NB4 (cell line): ENCODE results near the gene COA8.
A peak's percentile ranks its signal among the peaks of the same experiment; 100 is the strongest.

ENCODE experiments used
- DNase-seq: peaks from one replicate; pipeline ENCODE4 v3.0.0; 2010; ENCODE audit warnings: low read depth
- H3K4me3 ChIP-seq: one replicate; pipeline ENCODE4 v1.5.1; 2011; ENCODE audit warnings: mild to moderate bottlenecking, low read depth, low read length, moderate library complexity
- CTCF ChIP-seq: IDR thresholded peaks from one replicate; pipeline ENCODE4 v1.5.1; 2012; ENCODE audit warnings: low read depth, low read length
- MAX ChIP-seq: IDR thresholded peaks from 2 replicates; pipeline ENCODE4 v1.6.1; 2011; ENCODE audit warnings: low read depth, low read length
- MYC ChIP-seq: IDR thresholded peaks from 2 replicates; pipeline ENCODE4 v1.6.1; 2011; ENCODE audit warnings: low read depth, low read length
- POLR2A ChIP-seq: IDR thresholded peaks from 2 replicates; pipeline ENCODE4 v1.6.1; 2011; ENCODE audit warnings: mild to moderate bottlenecking; ENCODE audit not compliant: insufficient read length; ENCODE audit errors: extremely low read depth

COA8 gene

GRCh38 chr14:103623308-103623707 is 60.5 kb downstream of the COA8 start:
- no peak for DNase-seq
- no peak overlapping the region for H3K4me3 ChIP-seq
- TF ChIP-seq MAX: no peak
- no peak for TF ChIP-seq POLR2A
- TF ChIP-seq CTCF: no peak
- no peak for TF ChIP-seq MYC

GRCh38 chr14:103623883-103624482 is 61.2 kb downstream of the COA8 start:
- DNase-seq: peak; percentile 34
- TF ChIP-seq MYC: no peak
- no peak for TF ChIP-seq POLR2A
- no peak for TF ChIP-seq MAX
- no peak for TF ChIP-seq CTCF
- H3K4me3 ChIP-seq: no peak overlapping the region

- DNase-seq: peak; percentile 56
- H3K4me3 ChIP-seq: no peak overlapping the region
- TF ChIP-seq MYC (no peak), POLR2A (no peak), CTCF (no peak), MAX (no peak)
Observed at GRCh38 chr14:103624860-103625259, 62.1 kb downstream of the COA8 start.

GRCh38 chr14:103625356-103626095 is 62.8 kb downstream of the COA8 start:
- no peak for TF ChIP-seq MYC
- TF ChIP-seq POLR2A: no peak
- no peak for TF ChIP-seq MAX
- TF ChIP-seq CTCF: no peak
- DNase-seq: peak; percentile 61
- H3K4me3 ChIP-seq: no peak overlapping the region

GRCh38 chr14:103626146-103626850 is 63.5 kb downstream of the COA8 start:
- H3K4me3 ChIP-seq: no peak overlapping the region
- TF ChIP-seq MYC (no peak), POLR2A (no peak), MAX (no peak), CTCF (no peak)
- peak; percentile 22 for DNase-seq
